Neutrophil (primary cell): ENCODE results near the gene CCDC78.

Experiments
- H3K27ac ChIP-seq: fragments of 200-600 bp; sonication (generic); 2 replicates; pipeline ENCODE4 v1.5.1; 2016; ENCODE audit warnings: mild to moderate bottlenecking, moderate library complexity
- H3K27me3 ChIP-seq: fragments of 200-600 bp; sonication (generic); 2 replicates; pipeline ENCODE4 v1.6.0; 2016; ENCODE audit warnings: mild to moderate bottlenecking
- H3K36me3 ChIP-seq: fragments of 200-600 bp; sonication (generic); 2 replicates; pipeline ENCODE4 v1.5.1; 2017
- H3K4me1 ChIP-seq, 2 experiments: fragments of 200-600 bp in 1 of 2; sonication (generic) in 1 of 2; 1 replicate in 1 of 2; 2 replicates in 1 of 2; pipeline versions ENCODE4 v1.5.1 to v1.6.1; 2013 to 2016; ENCODE audit warnings: low read depth in 1 of 2, low read length in 1 of 2, mild to moderate bottlenecking in 1 of 2, moderate library complexity in 1 of 2; ENCODE audit not compliant: control insufficient read depth in 1 of 2, insufficient read depth in 1 of 2
- H3K4me3 ChIP-seq, 2 experiments: fragments of 200-600 bp in 1 of 2; sonication (generic) in 1 of 2; 1 replicate in 1 of 2; 2 replicates in 1 of 2; pipeline ENCODE4 v1.5.1; 2013 to 2016; ENCODE audit warnings: low read depth in 1 of 2, low read length in 1 of 2, mild to moderate bottlenecking in 1 of 2, moderate library complexity in 1 of 2
- H3K9me3 ChIP-seq: fragments of 200-600 bp; sonication (generic); 2 replicates; pipeline ENCODE4 v1.5.1; 2016
- CTCF ChIP-seq: fragments of 200-600 bp; sonication (generic); IDR thresholded peaks from 2 replicates; pipeline ENCODE4 v1.5.1; 2016; ENCODE audit warnings: antibody characterized with exemption

Gene CCDC78

GRCh38 chr16:726438-727290 is at the start of gene CCDC78, which contains the start of gene HAGHL:
Gene CCDC78, minus strand, starts transcription at chr16:726443. Its CDS starts 76 bp downstream, at chr16:726367.
Gene HAGHL, plus strand, starts transcription at chr16:727106. Its CDS starts 404 bp downstream, at chr16:727510.
- TF ChIP-seq CTCF: no peak
- Histone ChIP-seq H3K4me3 (peak within 1 kb of the TSS; percentile 35 to 53), H3K27ac (no peak within 1 kb of the TSS), H3K4me1 (peaks cover 10 to 30% of the 10 kb centered on the region in 2 experiments), H3K27me3 (peaks cover 61% of the 10 kb centered on the region), H3K9me3 (no peaks in the 10 kb centered on the region), H3K36me3 (peaks cover 18% of the 10 kb centered on the region)

GRCh38 chr16:775236-775796 is 49.1 kb upstream of the CCDC78 start:
- Histone ChIP-seq H3K9me3 (no peaks in the 10 kb centered on the region), H3K4me3 (no peak overlapping the region), H3K36me3 (no peaks in the 10 kb centered on the region), H3K27me3 (peaks cover 35% of the 10 kb centered on the region), H3K4me1 (no peaks in the 10 kb centered on the region), H3K27ac (no peak overlapping the region)
- TF ChIP-seq CTCF: no peak

- Histone ChIP-seq H3K9me3 (no peaks in the 10 kb centered on the region), H3K4me3 (no peak overlapping the region)
- no peak for TF ChIP-seq CTCF
Observed at GRCh38 chr16:774086-775001, 48.1 kb upstream of the CCDC78 start.

GRCh38 chr16:772959-773358 is 46.7 kb upstream of the CCDC78 start:
- Histone ChIP-seq H3K27ac (no peak overlapping the region), H3K36me3 (no peaks in the 10 kb centered on the region), H3K4me3 (no peak overlapping the region), H3K9me3 (no peaks in the 10 kb centered on the region), H3K4me1 (no peaks in the 10 kb centered on the region), H3K27me3 (peaks cover 36% of the 10 kb centered on the region)
- no peak for TF ChIP-seq CTCF

More at GRCh38 chr16:774086-775001, 48.1 kb upstream of the CCDC78 start:
- H3K27ac ChIP-seq: no peak overlapping the region
- no peaks in the 10 kb centered on the region for H3K36me3 ChIP-seq
- H3K27me3 ChIP-seq: peaks cover 39% of the 10 kb centered on the region
- no peaks in the 10 kb centered on the region for H3K4me1 ChIP-seq

- Histone ChIP-seq H3K36me3 (no peaks in the 10 kb centered on the region), H3K4me1 (no peaks in the 10 kb centered on the region), H3K9me3 (no peaks in the 10 kb centered on the region), H3K27me3 (peaks cover 16% of the 10 kb centered on the region), H3K27ac (no peak overlapping the region), H3K4me3 (no peak overlapping the region)
- no peak for TF ChIP-seq CTCF
Observed at GRCh38 chr16:770411-770810, 44.2 kb upstream of the CCDC78 start.
